ENCODE data around the gene ATP9A. TPM values are rescaled to one million over a fixed set of nuclear protein-coding genes. Genes with fewer than 3 reads are reported as not detected.
A peak's percentile ranks its signal among the peaks of the same experiment; 100 is the strongest.

The ATP9A gene
- total RNA-seq, 1 experiment from 2014 or later: 12.1 TPM

GRCh38 chr20:51815383-51816076, 47.3 kb upstream of the ATP9A start:
- no peak overlapping the region for H2BK5ac ChIP-seq (ENCODE audit: insufficient read length, low read length)
- H2AK5ac ChIP-seq (ENCODE audit: insufficient read length, low read length): no peak overlapping the region
- H4K5ac ChIP-seq (ENCODE audit: insufficient read length, low read depth, low read length): no peak overlapping the region
- no peak overlapping the region for H2AFZ ChIP-seq (ENCODE audit: low read length)
- H4K20me1 ChIP-seq (ENCODE audit: control insufficient read depth, insufficient read depth, insufficient read length): no peaks in the 10 kb centered on the region
- H3K9ac ChIP-seq (ENCODE audit: extremely low read depth, insufficient read length, low read length): no peak overlapping the region
- no peak overlapping the region for H4K91ac ChIP-seq (ENCODE audit: insufficient read length, low read depth, low read length)
- Mint-ChIP-seq H3K36me3 (ENCODE audit: insufficient read depth in 1 of 3, low read depth in 3 of 3) (no peaks in the 10 kb centered on the region), H3K27ac (peak overlapping the region in 1 of 3 experiments; percentile 31; a peak in 2 of 7 replicates), H3K4me3 (no peak overlapping the region), H3K4me1 (peaks cover 24 to 27% of the 10 kb centered on the region in 2 experiments), H3K9me3 (no peaks in the 10 kb centered on the region), H3K27me3 (ENCODE audit: low read depth) (no peaks in the 10 kb centered on the region; the same call in 1 of the 2 replicates)
- no peak overlapping the region for H3K14ac ChIP-seq (ENCODE audit: insufficient read depth, low read length)
- H2BK12ac ChIP-seq (ENCODE audit: insufficient read length, low read depth, low read length): no peak overlapping the region
- TF ChIP-seq CTCF (conservative IDR thresholded peaks at IDR 0.05): no peak
- no CpG with 5 or more reads among the region's 5 CpGs for WGBS (ENCODE audit: extremely low coverage, insufficient read length, low lambda C conversion rate)
- no peak for DNase-seq
- H3K27ac ChIP-seq (ENCODE audit: insufficient read length, low read depth, low read length): no peak overlapping the region
- H3K9me3 ChIP-seq (ENCODE audit: control insufficient read depth, low read depth, low read length): no peaks in the 10 kb centered on the region
- H3K79me1 ChIP-seq (ENCODE audit: insufficient read depth, low read depth, low read length, poor library complexity, severe bottlenecking): no peaks in the 10 kb centered on the region
- H3K56ac ChIP-seq (ENCODE audit: insufficient read length, low read depth, low read length): no peak overlapping the region
- H3K27me3 ChIP-seq (ENCODE audit: insufficient read depth, low read length): no peaks in the 10 kb centered on the region
- no peak overlapping the region for H3K18ac ChIP-seq (ENCODE audit: insufficient read length, low read depth, low read length)
- H4K8ac ChIP-seq (replicated peaks; ENCODE audit: insufficient read length, low read depth, low read length): no peak overlapping the region
- no peak overlapping the region for H2BK20ac ChIP-seq (ENCODE audit: low read depth, low read length, poor library complexity, severe bottlenecking)
- H2BK15ac ChIP-seq (ENCODE audit: low read depth, low read length): no peak overlapping the region
- H3K23ac ChIP-seq (ENCODE audit: insufficient read length, low read depth, low read length): no peak overlapping the region
- H3K4ac ChIP-seq (ENCODE audit: low read depth, low read length): no peak overlapping the region
- H2BK120ac ChIP-seq (ENCODE audit: low read depth, low read length, poor library complexity, severe bottlenecking): no peak overlapping the region
- H3K79me2 ChIP-seq (ENCODE audit: insufficient read depth, low read length): no peaks in the 10 kb centered on the region
- H3T11ph ChIP-seq (ENCODE audit: low read length): no peak overlapping the region
- no peak overlapping the region for H3K4me2 ChIP-seq (ENCODE audit: insufficient read depth, insufficient read length, low read length)
- H3K23me2 ChIP-seq (ENCODE audit: insufficient read length, low read depth, low read length, poor library complexity, severe bottlenecking): no peaks in the 10 kb centered on the region
- peaks cover 4% of the 10 kb centered on the region; the same call in 1 of the 2 replicates for H3K4me1 ChIP-seq (ENCODE audit: insufficient read depth, low read length)

All from H9 (cell line).